Measurements from ENCODE around the gene ZNF442.
"Not testable (repeated sequence)": the region's sequence is repeated elsewhere in the genome, so short reads cannot be mapped to it uniquely, and the experiment has no call there.

DNA sequence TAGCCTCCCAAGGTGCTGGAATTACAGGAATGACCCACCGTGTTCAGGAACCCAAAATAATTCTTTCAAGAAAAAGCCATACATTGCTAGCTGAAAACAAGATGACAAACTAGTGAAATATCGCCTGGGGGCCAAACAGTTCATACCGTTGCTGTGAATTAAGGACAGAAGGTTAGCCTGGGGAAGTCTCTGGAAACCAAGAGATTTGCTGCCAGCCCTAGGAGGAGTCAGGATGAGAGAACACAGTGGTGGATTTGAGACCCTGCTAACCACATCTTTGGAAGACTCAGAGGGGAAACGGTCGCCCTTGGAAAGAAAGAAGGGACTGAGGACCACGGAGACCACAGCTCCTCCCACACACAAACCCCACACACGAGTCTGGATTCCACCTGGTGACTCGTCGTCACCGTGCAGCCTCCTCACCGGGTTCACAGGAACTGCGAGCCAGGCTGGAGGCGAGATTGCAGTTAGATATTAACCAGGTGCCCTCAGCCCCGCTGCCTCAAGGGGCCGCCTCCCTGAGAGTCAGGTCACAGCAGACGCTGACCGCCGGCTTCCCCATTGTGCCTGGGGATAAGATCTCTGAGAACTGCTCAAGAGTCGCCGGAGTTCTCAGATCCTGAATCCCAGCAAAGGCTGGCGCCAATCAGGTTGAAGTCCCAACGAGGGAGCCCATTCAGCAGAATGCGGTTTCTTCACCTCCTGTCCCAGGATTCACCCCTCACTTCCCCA lies 34.6 kb upstream of the ZNF442 start:
- not testable (repeated sequence) for TF ChIP-seq EZH2phosphoT487 (IDR thresholded peaks at IDR 0.05; ENCODE audit: low read depth, severe bottlenecking, unreplicated experiment); CTCF (IDR thresholded peaks at IDR 0.05; ENCODE audit: poor library complexity); EZH2 (IDR thresholded peaks at IDR 0.05; ENCODE audit: borderline replicate concordance)
